Left ventricle myocardium inferior (tissue), 1 donor: ENCODE results near the gene CHCHD6. TPM values are rescaled to one million over a fixed set of nuclear protein-coding genes. Genes with fewer than 3 reads are reported as not detected.

Experiments
- DNase-seq: peaks from one replicate; pipeline ENCODE4 v3.0.0-alpha.2; 2020
- H3K27ac ChIP-seq: fragments of 200-600 bp; replicated peaks from 2 replicates; pipeline ENCODE4 v1.8.0; 2021
- H3K27me3 ChIP-seq: fragments of 200-600 bp; 2 replicates; pipeline ENCODE4 v1.8.0; 2021; ENCODE audit warnings: low read depth
- H3K36me3 ChIP-seq: fragments of 200-600 bp; 2 replicates; pipeline ENCODE4 v1.8.0; 2021
- H3K4me1 ChIP-seq: fragments of 200-600 bp; 2 replicates; pipeline ENCODE4 v1.8.0; 2021
- H3K4me3 ChIP-seq: fragments of 200-600 bp; 2 replicates; pipeline ENCODE4 v1.8.0; 2021; ENCODE audit warnings: mild to moderate bottlenecking, moderate library complexity
- H3K9me3 ChIP-seq: fragments of 200-600 bp; replicated peaks from 2 replicates; pipeline ENCODE4 v1.8.0; 2021
- CTCF ChIP-seq: fragments of 200-600 bp; IDR thresholded peaks from 2 replicates; pipeline ENCODE4 v1.8.0; 2021; ENCODE audit warnings: antibody characterized with exemption, mild to moderate bottlenecking, borderline replicate concordance
- intact Hi-C: fragments of 100-400 bp; cut with micrococcal nuclease; formaldehyde crosslinking; loops from one replicate; pipeline ENCODE4 v1.11.0; 2022
- total RNA-seq: library from RNA; stranded (reverse); fragmentation: NEBNext Ultra II Directional; extraction: Animal tissue kit (Norgen Biotek cat#: 25700); gene quantifications from one replicate; pipeline ENCODE4 v1.2.1, GENCODE V29; 2021
- donor health status: DM: no; HTN: yes; CAD: no; lungs with severe emphysema.

CHCHD6 gene
- total RNA-seq, 1 donor from 2014 or later = 10.1 TPM

- H3K27me3 ChIP-seq = no peaks in the 10 kb centered on the region
- no peaks in the 10 kb centered on the region for H3K36me3 ChIP-seq
- intact Hi-C loops = no loop called here
- no peaks in the 10 kb centered on the region for H3K4me1 ChIP-seq
- H3K9me3 ChIP-seq = no peaks in the 10 kb centered on the region
- no peak overlapping the region for H3K27ac ChIP-seq
- TF ChIP-seq CTCF = no peak
- H3K4me3 ChIP-seq = no peak overlapping the region
- DNase-seq = no peak
These were observed 133.7 kb downstream of the CHCHD6 start for GRCh38 chr3:126837773-126838172.

- DNase-seq = no peak
- Histone ChIP-seq H3K9me3 (no peaks in the 10 kb centered on the region), H3K4me1 (peaks cover 24% of the 10 kb centered on the region), H3K36me3 (no peaks in the 10 kb centered on the region), H3K27ac (no peak overlapping the region), H3K4me3 (no peak overlapping the region), H3K27me3 (no peaks in the 10 kb centered on the region)
- intact Hi-C loops = no loop called here
- TF ChIP-seq CTCF = no peak
These were observed 142.1 kb downstream of the CHCHD6 start for GRCh38 chr3:126845920-126846715.

- intact Hi-C loops = no loop called here
- Histone ChIP-seq H3K36me3 (no peaks in the 10 kb centered on the region), H3K27me3 (no peaks in the 10 kb centered on the region), H3K4me1 (peaks cover 32% of the 10 kb centered on the region), H3K27ac (no peak overlapping the region), H3K9me3 (no peaks in the 10 kb centered on the region), H3K4me3 (no peak overlapping the region)
- no peak for DNase-seq
- TF ChIP-seq CTCF = no peak
These were observed 143.0 kb downstream of the CHCHD6 start for GRCh38 chr3:126847061-126847460.

DNA sequence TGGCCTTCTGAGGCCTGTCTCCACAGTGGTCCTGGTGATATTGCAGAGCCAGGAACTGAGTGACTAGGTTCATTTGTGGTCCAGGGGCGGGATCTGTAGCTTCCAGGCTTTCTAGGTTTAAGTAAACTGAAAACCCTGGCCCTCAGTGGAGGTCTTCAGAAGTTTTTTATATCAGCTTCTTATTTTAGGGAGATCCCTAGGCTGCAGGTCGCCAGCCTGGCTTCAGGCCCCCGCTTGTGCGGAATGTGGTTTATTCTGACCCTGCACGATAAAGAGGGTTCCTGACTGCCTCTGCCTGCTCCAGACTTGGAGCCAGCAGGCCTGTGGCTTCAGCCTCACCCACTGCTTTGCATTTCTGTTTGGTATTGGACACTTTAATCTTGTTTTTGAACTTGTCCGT lies 145.0 kb downstream of the CHCHD6 start:
- DNase-seq = no peak
- H3K27me3 ChIP-seq = no peaks in the 10 kb centered on the region
- H3K9me3 ChIP-seq = no peaks in the 10 kb centered on the region
- H3K4me1 ChIP-seq = peaks cover 32% of the 10 kb centered on the region
- no peak for TF ChIP-seq CTCF
- H3K27ac ChIP-seq = peak overlapping the region; percentile 54
- no peaks in the 10 kb centered on the region for H3K36me3 ChIP-seq
- no peak overlapping the region for H3K4me3 ChIP-seq
- intact Hi-C loops = no loop called here

GRCh38 chr3:126849768-126850167 lies 145.7 kb downstream of the CHCHD6 start:
- TF ChIP-seq CTCF = no peak
- H3K4me1 ChIP-seq = peaks cover 32% of the 10 kb centered on the region
- no peaks in the 10 kb centered on the region for H3K9me3 ChIP-seq
- intact Hi-C loops = no loop called here
- H3K36me3 ChIP-seq = no peaks in the 10 kb centered on the region
- H3K4me3 ChIP-seq = no peak overlapping the region
- peak overlapping the region; percentile 54 for H3K27ac ChIP-seq
- no peak for DNase-seq
- H3K27me3 ChIP-seq = no peaks in the 10 kb centered on the region
